ENCODE data around the gene IFNGR2.

- no peak for TF ChIP-seq CTCF (CRISPR knock-in tag; IDR thresholded peaks at IDR 0.05)
- no peak for TF ChIP-seq PCBP1 (IDR thresholded peaks at IDR 0.05; ENCODE audit: borderline replicate concordance, low read depth, low read length)
- no peak for TF ChIP-seq HDAC1 (CRISPR knock-in tag; IDR thresholded peaks at IDR 0.05)
Measured at GRCh38 chr21:33375101-33375644, 28.0 kb upstream of the IFNGR2 start.

All from HepG2 (cell line).